ENCODE results near the gene CBX4.

Gene CBX4

GRCh38 chr17:79811011-79811867, 28.0 kb downstream of the CBX4 start:
- peak; percentile 62 for TF ChIP-seq CTCF (IDR thresholded peaks at IDR 0.05; ENCODE audit: low read depth, low read length, missing control alignments)
- H3K4me3 ChIP-seq (replicated peaks; ENCODE audit: low read depth, low read length), result no peak overlapping the region
- no peak for DNase-seq (ENCODE audit: extremely low read depth, low read depth)

- DNase-seq (ENCODE audit: extremely low read depth, low read depth), result no peak
- no peak for TF ChIP-seq CTCF (IDR thresholded peaks at IDR 0.05; ENCODE audit: low read depth, low read length, missing control alignments)
- H3K4me3 ChIP-seq (replicated peaks; ENCODE audit: low read depth, low read length), result 0 out of 2 replicates have a peak overlapping the region, but pooled peaks have one; percentile 13
Measured at GRCh38 chr17:79810130-79811010, 28.9 kb downstream of the CBX4 start.

GRCh38 chr17:79809530-79810129, 29.6 kb downstream of the CBX4 start:
- DNase-seq (ENCODE audit: extremely low read depth, low read depth), result no peak
- no peak for TF ChIP-seq CTCF (IDR thresholded peaks at IDR 0.05; ENCODE audit: low read depth, low read length, missing control alignments)
- H3K4me3 ChIP-seq (replicated peaks; ENCODE audit: low read depth, low read length), result no peak overlapping the region

GRCh38 chr17:79808763-79809529, 30.3 kb downstream of the CBX4 start:
- no peak for TF ChIP-seq CTCF (IDR thresholded peaks at IDR 0.05; ENCODE audit: low read depth, low read length, missing control alignments)
- no peak overlapping the region for H3K4me3 ChIP-seq (replicated peaks; ENCODE audit: low read depth, low read length)
- no peak for DNase-seq (ENCODE audit: extremely low read depth, low read depth)

- no peak for DNase-seq (ENCODE audit: extremely low read depth, low read depth)
- H3K4me3 ChIP-seq (replicated peaks; ENCODE audit: low read depth, low read length), result no peak overlapping the region
- no peak for TF ChIP-seq CTCF (IDR thresholded peaks at IDR 0.05; ENCODE audit: low read depth, low read length, missing control alignments)
Measured at GRCh38 chr17:79806863-79807720, 32.1 kb downstream of the CBX4 start.

All from HFF-Myc (cell line).